GM10248 (cell line): ENCODE data around the gene BZW1.

Experiments
- CTCF ChIA-PET: fragments of 300-600 bp; sonication (Branson Sonifier 250); formaldehyde crosslinking; extraction: SDS; loops from one replicate; lab custom pipeline; 2021; ENCODE audit warnings: antibody characterized with exemption; lab: Yijun Ruan, JAX
- POLR2A ChIA-PET: fragments of 350-650 bp; sonication (Branson Sonifier 250); formaldehyde crosslinking; extraction: SDS; loops from one replicate; lab custom pipeline; 2020; ENCODE audit warnings: antibody characterized with exemption; lab: Yijun Ruan, JAX
- DNase-seq: peaks from one replicate; pipeline ENCODE4 v3.0.0; 2012; ENCODE audit errors: extremely low spot score
- TF ChIP-seq, protein P1 (sequence below): IDR thresholded peaks from 2 replicates; pipeline ENCODE4 v1.5.1; 2012; ENCODE audit warnings: mild to moderate bottlenecking, low read depth; ENCODE audit errors: extremely low read depth, missing control alignments, control extremely low read depth

Gene BZW1

GRCh38 chr2:200820573-200821234, 9.0 kb downstream of the BZW1 start:
- no peak for DNase-seq
- TF ChIP-seq, protein P1, sequence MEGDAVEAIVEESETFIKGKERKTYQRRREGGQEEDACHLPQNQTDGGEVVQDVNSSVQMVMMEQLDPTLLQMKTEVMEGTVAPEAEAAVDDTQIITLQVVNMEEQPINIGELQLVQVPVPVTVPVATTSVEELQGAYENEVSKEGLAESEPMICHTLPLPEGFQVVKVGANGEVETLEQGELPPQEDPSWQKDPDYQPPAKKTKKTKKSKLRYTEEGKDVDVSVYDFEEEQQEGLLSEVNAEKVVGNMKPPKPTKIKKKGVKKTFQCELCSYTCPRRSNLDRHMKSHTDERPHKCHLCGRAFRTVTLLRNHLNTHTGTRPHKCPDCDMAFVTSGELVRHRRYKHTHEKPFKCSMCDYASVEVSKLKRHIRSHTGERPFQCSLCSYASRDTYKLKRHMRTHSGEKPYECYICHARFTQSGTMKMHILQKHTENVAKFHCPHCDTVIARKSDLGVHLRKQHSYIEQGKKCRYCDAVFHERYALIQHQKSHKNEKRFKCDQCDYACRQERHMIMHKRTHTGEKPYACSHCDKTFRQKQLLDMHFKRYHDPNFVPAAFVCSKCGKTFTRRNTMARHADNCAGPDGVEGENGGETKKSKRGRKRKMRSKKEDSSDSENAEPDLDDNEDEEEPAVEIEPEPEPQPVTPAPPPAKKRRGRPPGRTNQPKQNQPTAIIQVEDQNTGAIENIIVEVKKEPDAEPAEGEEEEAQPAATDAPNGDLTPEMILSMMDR, result no peak
- POLR2A ChIA-PET, result interaction anchor here (0.7 to 1.0 kb wide), 3 partner anchors 12 to 34 kb away, joined by 3 to 7 read pairs (median 3); no protein-coding TSS in a partner anchor

GRCh38 chr2:200821686-200822245, 10.1 kb downstream of the BZW1 start:
- ChIA-PET CTCF (interaction anchor here (1.1 kb wide), 1 partner anchor 10 kb away, joined by 3 read pairs; no protein-coding TSS in a partner anchor), POLR2A (no interaction called here)
- no peak for DNase-seq
- TF ChIP-seq, protein P1, result no peak

More at GRCh38 chr2:200820573-200821234, 9.0 kb downstream of the BZW1 start:
- CTCF ChIA-PET, result interaction anchor here (1.1 to 5.0 kb wide), 2 partner anchors 8 to 11 kb away, joined by 3 to 19 read pairs; no protein-coding TSS in a partner anchor

GRCh38 chr2:200828104-200828503, 16.4 kb downstream of the BZW1 start:
- ChIA-PET CTCF (interaction anchor here (0.6 to 2.4 kb wide), 5 partner anchors 10 to 17 kb away, joined by 3 to 19 read pairs (median 4); no protein-coding TSS in a partner anchor), POLR2A (interaction anchor here (0.5 to 2.3 kb wide), 6 partner anchors 14 to 23 kb away, joined by 3 to 10 read pairs (median 4); partner anchors contain the start of gene BZW1)
- no peak for DNase-seq
- TF ChIP-seq, protein P1, result no peak

DNA sequence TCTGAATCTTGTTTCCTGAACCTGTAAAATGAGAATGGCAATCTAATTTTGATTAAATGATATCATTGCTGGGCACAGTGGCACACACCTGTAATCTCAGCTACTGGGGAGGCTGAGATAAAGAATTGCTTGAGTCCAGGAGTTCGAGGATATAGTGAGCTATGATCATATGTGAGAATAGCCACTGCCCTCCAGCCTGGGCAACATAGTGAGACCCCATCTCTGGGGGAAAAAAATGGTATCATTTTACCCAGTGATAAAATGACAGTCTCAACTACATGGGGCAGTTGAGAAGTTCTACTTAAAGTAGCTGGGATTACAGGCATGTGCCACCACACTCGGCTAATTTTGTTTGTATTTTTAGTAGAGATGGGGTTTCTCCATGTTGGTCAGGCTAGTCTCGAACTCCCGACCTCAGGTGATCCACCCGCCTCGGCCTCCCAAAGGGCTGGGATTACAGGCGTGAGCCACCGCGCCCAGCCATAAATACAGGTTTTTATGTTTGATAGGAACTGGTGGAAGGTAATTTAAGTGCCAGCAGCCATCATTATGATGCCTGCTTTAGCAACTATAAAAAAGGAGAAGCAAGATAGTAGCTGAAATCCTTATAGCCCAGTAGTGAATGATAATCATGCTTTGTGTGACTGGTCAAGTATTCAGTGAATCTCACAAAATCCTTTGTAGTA, 17.0 kb downstream of the BZW1 start:
- no peak for DNase-seq
- TF ChIP-seq, protein P1, result no peak
- ChIA-PET POLR2A (interaction anchor here (1.2 to 2.3 kb wide), 4 partner anchors 16 to 20 kb away, joined by 3 to 10 read pairs (median 5); partner anchors contain the start of gene BZW1), CTCF (interaction anchor here (0.6 to 2.4 kb wide), 3 partner anchors 11 to 17 kb away, joined by 3 to 19 read pairs (median 4); no protein-coding TSS in a partner anchor)

GRCh38 chr2:200829258-200829655, 17.5 kb downstream of the BZW1 start:
- ChIA-PET POLR2A (interaction anchor here (0.7 to 2.3 kb wide), 2 partner anchors 16 to 280 kb away, joined by 3 to 7 read pairs; no protein-coding TSS in a partner anchor), CTCF (interaction anchor here (2.4 kb wide), 1 partner anchor 11 kb away, joined by 19 read pairs; no protein-coding TSS in a partner anchor)
- DNase-seq, result no peak
- TF ChIP-seq, protein P1, result no peak

- ChIA-PET POLR2A (no interaction called here), CTCF (no interaction called here)
- TF ChIP-seq, protein P1, result no peak
- DNase-seq, result no peak
Measured at GRCh38 chr2:200834701-200835100, 23.0 kb downstream of the BZW1 start.
